GM19043 (cell line): Measurements from ENCODE around the gene PEX19.
A peak's percentile ranks its signal among the peaks of the same experiment; 100 is the strongest.

Experiments used
- ATAC-seq: cut with Tn5 transposase; IDR thresholded peaks from one replicate; pipeline ENCODE4 v1.9.1; 2021; ENCODE audit warnings: low read depth; ENCODE audit not compliant: unreplicated experiment

PEX19 gene

GRCh38 chr1:160282807-160283206, 2.1 kb downstream of the PEX19 start:
- no peak for ATAC-seq

GRCh38 chr1:160277987-160278386, 6.9 kb downstream of the PEX19 start:
- no peak for ATAC-seq

GRCh38 chr1:160277330-160277729, 7.6 kb downstream of the PEX19 start:
- ATAC-seq, result no peak

- no peak for ATAC-seq
These were observed 13.9 kb downstream of the PEX19 start for GRCh38 chr1:160271025-160271424.

- no peak for ATAC-seq
These were observed 17.5 kb downstream of the PEX19 start for GRCh38 chr1:160267284-160267991.

- ATAC-seq, result no peak
These were observed 20.1 kb downstream of the PEX19 start for GRCh38 chr1:160264795-160265307.

GRCh38 chr1:160261893-160262794, 22.8 kb downstream of the PEX19 start, which contains the start of gene DCAF8:
TSS of gene DCAF8 (minus strand) at chr1:160262549. CDS start at chr1:160244008, 18,541 bp downstream.
- ATAC-seq, result peak; percentile 75

- no peak for ATAC-seq
These were observed 23.4 kb downstream of the PEX19 start for GRCh38 chr1:160261556-160261892.

GRCh38 chr1:160260406-160261382, 24.2 kb downstream of the PEX19 start:
- no peak for ATAC-seq

- ATAC-seq, result no peak
These were observed 26.6 kb downstream of the PEX19 start for GRCh38 chr1:160258177-160258798.

- ATAC-seq, result no peak
These were observed 27.4 kb downstream of the PEX19 start for GRCh38 chr1:160257411-160258015.

- no peak for ATAC-seq
These were observed 28.4 kb downstream of the PEX19 start for GRCh38 chr1:160256396-160257046.

- no peak for ATAC-seq
These were observed 29.1 kb downstream of the PEX19 start for GRCh38 chr1:160255781-160256300.

- ATAC-seq, result peak; percentile 61
These were observed 33.0 kb downstream of the PEX19 start for GRCh38 chr1:160251687-160252526.

GRCh38 chr1:160251011-160251410, 33.9 kb downstream of the PEX19 start:
- no peak for ATAC-seq

GRCh38 chr1:160247053-160247452, 37.9 kb downstream of the PEX19 start:
- ATAC-seq, result no peak

- no peak for ATAC-seq
These were observed 39.5 kb downstream of the PEX19 start for GRCh38 chr1:160245434-160245833.

- no peak for ATAC-seq
These were observed 40.7 kb downstream of the PEX19 start for GRCh38 chr1:160244209-160244608.
